Pulmonary artery endothelial cell (primary cell): ENCODE results near the gene RGL2. TPM values are rescaled to one million over a fixed set of nuclear protein-coding genes. Genes with fewer than 3 reads are reported as not detected.
A peak's percentile ranks its signal among the peaks of the same experiment; 100 is the strongest.
"Not testable (repeated sequence)": the region's sequence is repeated elsewhere in the genome, so short reads cannot be mapped to it uniquely, and the experiment has no call there.

Experiments
- DNase-seq: peaks from one replicate; pipeline ENCODE4 v3.0.0-alpha.2; 2011; ENCODE audit warnings: low read depth, low spot score
- total RNA-seq: library from RNA; depleted of rRNA; stranded (reverse); fragments of >200 nt; gene quantifications from 2 replicates; pipeline ENCODE4 v1.2.3, GENCODE V29; 2014

The RGL2 gene
- total RNA-seq, 1 donor from 2014 or later: 39.4 TPM

- no peak for DNase-seq
Measured at GRCh38 chr6:33294086-33294823, 4.5 kb downstream of the RGL2 start.

GRCh38 chr6:33292996-33293682 is 5.6 kb downstream of the RGL2 start:
- DNase-seq: no peak

GRCh38 chr6:33290459-33290858 is 8.3 kb downstream of the RGL2 start:
- no peak for DNase-seq

- no peak for DNase-seq
Measured at GRCh38 chr6:33289784-33290315, 8.9 kb downstream of the RGL2 start.

- peak; percentile 72 for DNase-seq
Measured at GRCh38 chr6:33288921-33289783, 9.6 kb downstream of the RGL2 start, which contains the start of the genes PFDN6 and WDR46. PFDN6 (plus strand) TSS chr6:33289601; CDS start chr6:33289857, 256 bp downstream. WDR46 (minus strand) TSS chr6:33289239; CDS start chr6:33289170, 69 bp downstream.

- no peak for DNase-seq
Measured at GRCh38 chr6:33288141-33288920, 10.4 kb downstream of the RGL2 start.

GRCh38 chr6:33286946-33287914 is 11.5 kb downstream of the RGL2 start:
- DNase-seq: no peak

GRCh38 chr6:33285214-33285613 is 13.5 kb downstream of the RGL2 start:
- DNase-seq: not testable (repeated sequence)

GRCh38 chr6:33280539-33280938 is 18.2 kb downstream of the RGL2 start:
- DNase-seq: no peak

GRCh38 chr6:33279971-33280511 is 18.7 kb downstream of the RGL2 start:
- no peak for DNase-seq

GRCh38 chr6:33279257-33279695 is 19.5 kb downstream of the RGL2 start:
- DNase-seq: no peak

GRCh38 chr6:33278810-33279209 is 19.9 kb downstream of the RGL2 start:
- DNase-seq: no peak

- DNase-seq: no peak
Measured at GRCh38 chr6:33278392-33278741, 20.4 kb downstream of the RGL2 start.

- no peak for DNase-seq
Measured at GRCh38 chr6:33277663-33278391, 20.9 kb downstream of the RGL2 start.

GRCh38 chr6:33276864-33277662 is 21.7 kb downstream of the RGL2 start, which contains the start of gene B3GALT4:
B3GALT4 (plus strand) TSS chr6:33277123; CDS start chr6:33277420, 297 bp downstream.
- no peak for DNase-seq

GRCh38 chr6:33276581-33276863 is 22.2 kb downstream of the RGL2 start:
- DNase-seq: no peak

GRCh38 chr6:33275795-33276580 is 22.8 kb downstream of the RGL2 start:
- DNase-seq: not testable (repeated sequence)
